Kidney glomerular epithelial cell (primary cell): ENCODE data around the gene GNB3.

Experiments used
- DNase-seq: peaks from one replicate; lab custom pipeline; 2025; lab: John Stamatoyannopoulos, UW

The GNB3 gene

GRCh38 chr12:6837370-6838060, 3.2 kb upstream of the GNB3 start:
- no peak for DNase-seq

GRCh38 chr12:6838854-6839253, 1.9 kb upstream of the GNB3 start:
- DNase-seq, result no peak

- no peak for DNase-seq
Measured at GRCh38 chr12:6839482-6840201, 1.1 kb upstream of the GNB3 start.

DNA sequence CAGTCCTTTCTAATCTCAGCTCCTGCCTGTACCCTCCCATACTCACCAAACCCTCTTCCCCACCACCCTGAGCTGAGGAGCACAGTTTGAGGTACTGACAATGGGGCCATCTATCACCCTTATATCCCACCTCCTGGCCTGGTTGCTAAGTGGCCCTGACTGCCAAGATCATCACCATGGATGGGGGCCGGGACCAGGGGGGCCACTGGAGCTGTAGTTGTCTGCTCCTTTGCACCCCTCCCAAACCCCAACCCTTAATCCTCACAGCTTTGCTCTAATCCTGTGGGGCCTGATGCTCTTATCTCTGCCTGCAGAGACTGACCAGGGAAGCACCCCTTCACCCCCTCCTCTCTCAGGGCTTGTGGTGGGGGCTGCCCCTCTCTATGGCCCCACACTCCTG, 395 bp upstream of the GNB3 start:
- no peak for DNase-seq

DNA sequence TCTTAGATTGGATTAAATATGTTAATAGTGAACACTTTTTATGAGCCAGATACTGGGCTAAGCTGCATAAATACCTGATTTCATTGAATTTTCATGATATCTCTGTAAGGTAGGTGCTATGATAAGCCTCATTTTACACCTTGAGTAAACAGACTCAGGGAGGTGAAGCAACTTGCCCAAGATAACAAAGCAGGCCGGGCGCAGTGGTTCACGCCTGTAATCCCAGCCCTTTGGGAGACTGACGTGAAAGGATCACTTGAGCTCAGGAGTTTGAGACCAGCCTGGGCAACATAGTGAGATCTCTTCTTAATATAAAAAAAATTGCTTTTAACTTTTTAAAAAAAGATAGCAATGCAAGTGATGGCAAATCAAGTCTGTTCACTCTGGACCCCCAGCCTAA, 1.4 kb downstream of the GNB3 start:
- no peak for DNase-seq

DNA sequence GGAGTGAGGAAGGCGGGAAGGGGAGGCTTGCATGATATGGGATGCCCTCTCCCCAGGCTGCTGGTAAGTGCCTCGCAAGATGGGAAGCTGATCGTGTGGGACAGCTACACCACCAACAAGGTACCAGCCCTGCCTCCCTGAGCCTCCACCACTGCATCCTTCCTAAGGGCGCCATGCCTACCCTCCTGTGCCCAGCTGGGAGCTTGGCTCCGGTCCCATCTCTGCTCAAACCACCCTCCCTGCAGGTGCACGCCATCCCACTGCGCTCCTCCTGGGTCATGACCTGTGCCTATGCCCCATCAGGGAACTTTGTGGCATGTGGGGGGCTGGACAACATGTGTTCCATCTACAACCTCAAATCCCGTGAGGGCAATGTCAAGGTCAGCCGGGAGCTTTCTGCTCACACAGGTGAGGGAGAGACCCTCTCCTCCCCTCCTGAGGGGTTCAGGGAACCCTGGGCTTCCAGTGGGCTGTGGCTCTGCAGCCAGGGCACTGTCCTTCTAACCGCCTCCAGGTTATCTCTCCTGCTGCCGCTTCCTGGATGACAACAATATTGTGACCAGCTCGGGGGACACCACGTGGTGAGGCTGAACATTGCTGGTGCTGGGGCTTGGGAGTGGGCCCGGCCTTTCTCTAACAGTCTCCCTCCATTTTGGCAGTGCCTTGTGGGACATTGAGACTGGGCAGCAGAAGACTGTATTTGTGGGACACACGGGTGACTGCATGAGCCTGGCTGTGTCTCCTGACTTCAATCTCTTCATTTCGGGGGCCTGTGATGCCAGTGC, 2.6 kb downstream of the GNB3 start:
- no peak for DNase-seq

DNA sequence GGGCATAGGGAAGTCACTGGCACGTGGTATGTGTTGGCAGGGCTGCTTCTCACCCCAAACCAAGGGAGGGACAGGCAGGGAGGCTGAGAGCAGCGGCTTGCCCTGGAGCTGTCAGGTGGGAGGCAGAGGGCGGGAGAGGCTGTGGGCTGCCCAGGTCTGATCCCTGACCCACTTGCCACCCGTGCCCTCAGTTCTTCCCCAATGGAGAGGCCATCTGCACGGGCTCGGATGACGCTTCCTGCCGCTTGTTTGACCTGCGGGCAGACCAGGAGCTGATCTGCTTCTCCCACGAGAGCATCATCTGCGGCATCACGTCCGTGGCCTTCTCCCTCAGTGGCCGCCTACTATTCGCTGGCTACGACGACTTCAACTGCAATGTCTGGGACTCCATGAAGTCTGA, 4.7 kb downstream of the GNB3 start:
- DNase-seq, result no peak

- DNase-seq, result no peak
Measured at GRCh38 chr12:6846316-6846869, 5.7 kb downstream of the GNB3 start.

GRCh38 chr12:6847676-6848075, 7.0 kb downstream of the GNB3 start:
- DNase-seq, result no peak

- no peak for DNase-seq
Measured at GRCh38 chr12:6849427-6849826, 8.7 kb downstream of the GNB3 start.

DNA sequence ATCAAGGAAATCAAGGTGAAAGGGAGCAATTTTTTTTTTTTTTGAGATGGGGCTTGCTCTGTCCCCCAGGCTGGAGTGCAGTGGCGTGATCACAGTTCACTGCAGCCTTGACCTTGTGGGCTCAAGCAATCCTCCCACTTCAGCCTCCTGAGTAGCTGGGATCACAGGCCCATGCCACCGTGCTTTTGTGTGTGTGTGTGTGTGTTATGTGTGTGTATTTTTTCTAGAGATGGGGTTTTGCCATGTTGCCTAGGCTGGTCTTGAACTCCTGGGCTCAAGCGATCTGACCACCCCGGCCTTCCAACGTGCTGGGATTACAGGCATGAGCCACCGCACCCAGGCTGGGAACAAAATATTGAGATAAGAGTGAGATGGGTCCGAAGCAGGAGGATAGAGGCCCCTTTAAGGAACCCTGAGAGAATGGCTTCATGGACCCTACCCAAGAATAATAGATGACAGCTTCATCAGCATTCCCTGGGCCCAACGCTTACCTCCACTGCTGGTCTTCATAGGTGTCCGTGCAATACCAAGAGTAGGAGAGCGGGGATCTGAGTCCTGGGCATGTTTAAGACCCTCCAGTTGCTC, 9.3 kb downstream of the GNB3 start:
- DNase-seq, result no peak

- no peak for DNase-seq
Measured at GRCh38 chr12:6850796-6851152, 10.0 kb downstream of the GNB3 start.

DNA sequence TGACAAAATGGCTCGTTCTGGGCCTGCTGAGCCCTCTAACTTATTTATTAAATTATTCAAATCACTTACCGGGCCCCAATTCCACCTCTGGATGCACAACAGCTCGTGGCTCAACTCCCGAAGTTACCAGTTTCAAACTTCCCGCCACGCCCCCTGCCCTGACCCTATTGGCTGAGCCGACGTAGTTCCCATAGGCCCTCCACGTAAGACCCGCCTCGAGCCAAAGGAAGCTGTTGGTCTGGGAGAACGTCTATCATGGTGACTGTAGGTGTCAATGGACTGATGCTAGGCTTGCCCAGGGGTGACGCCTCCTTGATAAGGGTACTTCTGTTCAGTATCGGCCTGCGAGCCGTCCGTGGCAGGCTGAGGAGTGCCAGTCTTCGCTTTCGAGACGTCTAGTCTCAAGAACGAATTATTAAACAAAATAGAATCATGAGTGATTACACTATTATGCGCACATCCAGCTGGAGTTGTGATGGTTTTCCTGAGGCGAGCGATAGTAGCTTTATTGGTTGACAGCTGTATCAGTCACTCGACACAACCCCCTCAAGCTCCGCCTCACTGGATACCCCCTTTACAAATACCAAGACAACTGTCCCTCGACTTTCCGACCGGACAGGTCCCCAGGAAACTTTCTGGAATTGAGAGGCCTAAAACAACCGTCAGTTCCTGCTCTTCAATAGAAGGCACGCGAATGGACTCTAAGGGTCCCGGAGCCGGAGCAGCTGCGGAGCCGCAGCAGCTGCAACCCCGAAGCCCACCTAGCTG, 10.6 kb downstream of the GNB3 start, which contains the start of gene CDCA3:
CDCA3 (minus strand) TSS at position 134 of the 768 bp plus-strand sequence. CDS start 334 bp downstream, outside the sequence.
- peak; percentile 98 for DNase-seq

DNA sequence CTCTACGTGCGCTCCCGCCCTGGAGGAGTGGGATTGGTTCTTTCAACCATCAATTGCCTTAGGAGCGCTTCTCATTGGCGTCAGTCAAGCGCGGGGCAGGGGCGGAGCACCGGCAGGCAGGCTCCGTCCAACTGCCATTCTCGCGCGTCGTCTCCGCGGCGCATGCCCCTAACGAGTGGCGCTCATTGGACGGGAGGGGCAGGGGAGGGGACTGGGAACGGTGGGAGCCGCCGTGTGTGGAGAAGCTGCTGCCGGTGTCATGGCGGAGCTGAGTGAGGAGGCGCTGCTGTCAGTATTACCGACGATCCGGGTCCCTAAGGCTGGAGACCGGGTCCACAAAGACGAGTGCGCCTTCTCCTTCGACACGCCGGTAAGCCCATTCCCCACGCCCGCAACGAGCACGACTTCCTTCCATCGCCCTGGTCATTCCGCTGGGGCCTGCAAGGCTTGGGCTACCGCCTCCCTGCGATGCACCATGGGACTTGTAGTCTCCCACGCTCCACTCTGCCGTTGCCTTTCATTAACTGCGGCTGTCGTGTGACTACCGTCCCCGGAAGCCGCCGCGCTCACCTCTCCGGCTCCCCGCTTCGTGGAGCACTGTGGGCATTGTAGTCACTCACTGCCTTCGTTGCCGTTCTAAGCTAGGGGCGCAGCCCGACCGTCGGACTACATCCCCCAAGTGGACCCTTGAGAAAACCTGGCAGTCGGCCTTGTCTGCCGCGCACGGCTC, 11.4 kb downstream of the GNB3 start, which contains the start of gene USP5:
USP5 (plus strand) TSS at position 230 of the 730 bp plus-strand sequence; CDS start at position 260, 30 bp downstream.
- peak; percentile 98 for DNase-seq

DNA sequence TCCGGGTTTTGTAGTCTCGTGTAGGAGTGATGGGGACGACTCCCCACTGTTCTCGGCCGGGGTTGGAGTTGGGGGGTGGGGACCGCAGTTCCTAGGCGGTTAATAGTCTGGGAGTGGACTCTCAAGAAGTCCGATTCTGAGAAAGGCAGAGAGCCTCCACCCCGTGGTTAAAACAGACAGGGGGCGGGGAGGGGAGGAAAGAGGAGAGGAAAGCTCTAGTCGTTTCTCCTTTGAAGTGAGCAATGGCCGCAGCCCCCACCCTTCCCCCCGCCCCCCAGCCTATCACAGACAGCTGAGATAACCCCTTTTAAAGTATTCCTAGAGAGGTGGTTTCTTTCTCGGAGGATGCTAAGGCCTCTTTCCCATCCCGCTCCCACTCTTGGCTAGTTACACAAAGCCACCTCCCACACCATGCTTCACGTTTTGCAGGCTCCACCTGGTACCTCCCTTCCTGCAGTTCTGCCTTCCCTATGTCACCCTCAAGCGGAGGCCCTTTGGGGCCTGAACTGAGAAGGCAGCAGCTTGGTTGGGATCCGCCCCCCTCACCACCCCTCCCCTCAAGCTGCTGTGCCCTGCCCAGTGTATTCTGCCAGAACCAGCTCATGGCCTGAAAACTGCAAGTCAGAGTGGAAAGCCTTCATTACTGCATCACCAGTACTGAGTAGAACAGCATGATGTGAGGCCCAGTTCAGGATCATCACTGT, 12.1 kb downstream of the GNB3 start:
- DNase-seq, result peak; percentile 40

GRCh38 chr12:6853626-6854025, 12.9 kb downstream of the GNB3 start:
- DNase-seq, result no peak

- no peak for DNase-seq
Measured at GRCh38 chr12:6854036-6854435, 13.3 kb downstream of the GNB3 start.

- no peak for DNase-seq
Measured at GRCh38 chr12:6855322-6855721, 14.6 kb downstream of the GNB3 start.

- DNase-seq, result no peak
Measured at GRCh38 chr12:6858799-6859198, 18.1 kb downstream of the GNB3 start.

GRCh38 chr12:6860116-6860515, 19.4 kb downstream of the GNB3 start:
- no peak for DNase-seq
